Nephron (organoid): Measurements from ENCODE around the gene ELP4.

Experiments
- H3K27ac Mint-ChIP-seq, 3 experiments: 2 replicates each; pipeline ENCODE4 v1.8.0; 2020; ENCODE audit warnings: mixed read lengths in 3 of 3, mild to moderate bottlenecking in 2 of 3, moderate library complexity in 1 of 3
- H3K27me3 Mint-ChIP-seq: 2 replicates; pipeline ENCODE4 v1.8.0; 2021; ENCODE audit warnings: low read depth, mild to moderate bottlenecking, moderate library complexity, mixed read lengths
- H3K36me3 Mint-ChIP-seq: 2 replicates; pipeline ENCODE4 v1.8.0; 2020; ENCODE audit warnings: low read depth, mixed read lengths
- H3K4me1 Mint-ChIP-seq: 2 replicates; pipeline ENCODE4 v1.8.0; 2020; ENCODE audit warnings: mixed read lengths
- H3K4me3 Mint-ChIP-seq, 3 experiments: 2 replicates each; pipeline ENCODE4 v1.8.0; 2020; ENCODE audit warnings: mild to moderate bottlenecking in 3 of 3, mixed read lengths in 3 of 3, moderate library complexity in 2 of 3
- H3K9me3 Mint-ChIP-seq: 2 replicates; pipeline ENCODE4 v1.8.0; 2020; ENCODE audit warnings: mixed read lengths
- TF ChIP-seq, protein P1 (sequence below), 3 experiments: fragments of 200-600 bp; sonication (generic); IDR thresholded peaks; one replicate each; pipeline ENCODE4 v1.5.0; 2021; ENCODE audit warnings: antibody characterized with exemption in 3 of 3; ENCODE audit not compliant: unreplicated experiment in 3 of 3

Gene ELP4

DNA sequence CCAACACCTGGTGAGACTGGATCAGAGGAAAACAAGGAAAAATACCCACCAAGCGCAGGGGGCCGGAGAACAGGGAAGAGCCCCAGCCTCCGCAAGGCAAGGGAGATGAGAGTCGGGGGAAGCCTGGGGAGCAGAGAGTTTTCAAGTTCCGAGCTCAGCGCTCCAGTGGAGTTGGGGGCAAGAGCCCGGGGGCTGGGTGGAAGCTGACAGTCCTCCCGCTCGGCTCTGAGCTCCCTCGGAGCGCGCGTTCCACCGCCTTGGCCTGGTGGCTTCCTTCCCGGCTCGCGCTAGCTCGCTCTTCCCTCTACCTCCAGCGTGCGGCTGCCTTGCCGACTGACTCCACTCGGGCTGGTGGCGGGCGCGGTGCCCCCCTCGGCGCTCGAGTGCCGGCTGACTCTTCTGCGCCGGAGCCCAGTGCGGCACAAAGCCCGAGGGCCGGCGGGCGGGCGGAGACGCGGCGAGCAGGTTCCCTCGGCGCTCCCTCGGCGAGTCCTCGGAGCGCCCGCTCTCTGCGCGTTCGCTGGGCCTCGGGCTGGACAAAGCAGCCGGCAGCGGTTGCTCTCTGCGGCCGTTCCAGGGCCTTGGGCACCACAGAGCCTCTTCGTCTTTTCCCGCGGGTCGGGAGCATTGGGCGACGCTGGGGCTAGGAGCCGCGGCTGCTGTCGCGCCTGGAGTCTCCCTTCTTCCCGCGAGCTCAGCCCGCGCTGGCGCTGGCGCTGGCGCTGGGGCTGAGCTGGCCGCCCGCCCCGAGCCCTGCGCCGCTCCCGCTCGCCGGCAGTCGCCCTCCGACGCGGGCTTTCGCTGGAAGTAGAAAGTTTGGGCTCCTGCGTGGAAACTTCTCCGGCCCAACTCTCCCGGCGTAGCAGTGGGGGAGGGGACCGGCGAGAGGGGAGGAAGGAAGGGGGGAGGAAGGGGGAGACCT lies 300.6 kb downstream of the ELP4 start:
- H3K4me1 Mint-ChIP-seq = peaks cover 40% of the 10 kb centered on the region
- H3K36me3 Mint-ChIP-seq = no peaks in the 10 kb centered on the region
- H3K27ac Mint-ChIP-seq = no peak overlapping the region
- H3K9me3 Mint-ChIP-seq = peaks cover 7% of the 10 kb centered on the region
- TF ChIP-seq, protein P1, sequence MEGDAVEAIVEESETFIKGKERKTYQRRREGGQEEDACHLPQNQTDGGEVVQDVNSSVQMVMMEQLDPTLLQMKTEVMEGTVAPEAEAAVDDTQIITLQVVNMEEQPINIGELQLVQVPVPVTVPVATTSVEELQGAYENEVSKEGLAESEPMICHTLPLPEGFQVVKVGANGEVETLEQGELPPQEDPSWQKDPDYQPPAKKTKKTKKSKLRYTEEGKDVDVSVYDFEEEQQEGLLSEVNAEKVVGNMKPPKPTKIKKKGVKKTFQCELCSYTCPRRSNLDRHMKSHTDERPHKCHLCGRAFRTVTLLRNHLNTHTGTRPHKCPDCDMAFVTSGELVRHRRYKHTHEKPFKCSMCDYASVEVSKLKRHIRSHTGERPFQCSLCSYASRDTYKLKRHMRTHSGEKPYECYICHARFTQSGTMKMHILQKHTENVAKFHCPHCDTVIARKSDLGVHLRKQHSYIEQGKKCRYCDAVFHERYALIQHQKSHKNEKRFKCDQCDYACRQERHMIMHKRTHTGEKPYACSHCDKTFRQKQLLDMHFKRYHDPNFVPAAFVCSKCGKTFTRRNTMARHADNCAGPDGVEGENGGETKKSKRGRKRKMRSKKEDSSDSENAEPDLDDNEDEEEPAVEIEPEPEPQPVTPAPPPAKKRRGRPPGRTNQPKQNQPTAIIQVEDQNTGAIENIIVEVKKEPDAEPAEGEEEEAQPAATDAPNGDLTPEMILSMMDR (IDR thresholded peaks at IDR 0.05; ENCODE audit: unreplicated experiment in 3 of 3) = no peak
- H3K4me3 Mint-ChIP-seq = peak overlapping the region; percentile 69 to 78 (median 77)
- H3K27me3 Mint-ChIP-seq = peaks cover 99% of the 10 kb centered on the region

GRCh38 chr11:31810779-31811647 lies 301.4 kb downstream of the ELP4 start, which contains the start of gene PAX6:
PAX6 (minus strand) TSS chr11:31811322; CDS start chr11:31806411, 4,911 bp downstream.
- Mint-ChIP-seq H3K4me3 (peak within 1 kb of the TSS; percentile 73 to 78 (median 77)), H3K27me3 (peaks cover 99% of the 10 kb centered on the region), H3K4me1 (peaks cover 47% of the 10 kb centered on the region), H3K36me3 (no peaks in the 10 kb centered on the region), H3K9me3 (peaks cover 7% of the 10 kb centered on the region), H3K27ac (no peak within 1 kb of the TSS)
- TF ChIP-seq, protein P1 (IDR thresholded peaks at IDR 0.05; ENCODE audit: unreplicated experiment in 3 of 3) = no peak

DNA sequence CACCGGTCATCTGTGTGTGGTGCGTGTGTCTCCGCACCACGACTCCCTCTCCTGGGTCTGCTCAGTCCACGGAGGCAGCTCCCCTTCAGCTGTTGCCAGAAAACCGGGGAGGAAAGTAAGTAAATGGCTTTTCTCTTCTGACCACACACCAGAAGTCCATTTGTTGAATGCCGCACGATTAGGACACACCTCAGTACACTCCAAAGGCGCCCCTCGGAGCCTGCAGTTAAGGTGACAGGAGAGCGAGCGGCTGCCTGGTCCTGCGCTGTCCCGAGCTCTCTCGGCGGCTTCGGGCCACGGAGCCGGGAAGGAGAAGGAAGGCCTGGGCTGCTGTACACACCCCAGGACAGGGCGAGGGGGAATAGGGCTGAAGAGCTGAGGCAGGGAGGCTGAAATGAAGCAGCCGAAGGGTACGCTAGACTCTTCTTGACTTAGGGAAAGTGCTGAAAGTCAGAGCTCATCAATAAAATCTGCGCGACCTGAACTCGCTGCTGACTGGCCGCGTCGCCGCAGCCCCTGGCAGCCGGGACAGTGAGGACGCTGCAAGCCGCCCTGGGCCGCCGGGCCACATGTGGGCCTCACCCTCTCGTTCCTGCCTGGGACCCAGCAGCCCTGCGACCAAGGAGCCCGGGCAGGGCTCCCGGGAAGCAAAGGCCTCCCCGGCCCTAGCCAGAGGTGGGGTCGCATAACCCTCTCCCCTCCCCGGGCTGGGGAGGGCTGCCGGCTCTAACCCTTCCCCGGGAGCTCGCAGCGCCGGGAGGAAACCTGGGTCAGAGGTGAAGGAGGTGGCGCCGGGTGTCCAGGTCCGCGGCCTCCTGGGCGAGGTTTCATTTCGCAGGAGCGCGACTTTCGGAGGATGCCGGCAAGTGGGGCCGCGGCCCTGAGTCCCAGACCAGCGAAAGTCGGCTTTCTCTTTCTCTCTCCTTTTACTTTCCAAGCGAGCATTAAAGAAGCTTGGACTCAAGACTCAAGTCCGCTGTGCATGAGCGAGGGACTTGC lies 303.1 kb downstream of the ELP4 start:
- TF ChIP-seq, protein P1 (IDR thresholded peaks at IDR 0.05; ENCODE audit: unreplicated experiment in 3 of 3) = no peak
- Mint-ChIP-seq H3K27me3 (peaks cover 88% of the 10 kb centered on the region), H3K4me1 (peaks cover 48% of the 10 kb centered on the region), H3K9me3 (peaks cover 3% of the 10 kb centered on the region), H3K36me3 (no peaks in the 10 kb centered on the region), H3K4me3 (peak overlapping the region; percentile 73 to 75 (median 75)), H3K27ac (no peak overlapping the region)

DNA sequence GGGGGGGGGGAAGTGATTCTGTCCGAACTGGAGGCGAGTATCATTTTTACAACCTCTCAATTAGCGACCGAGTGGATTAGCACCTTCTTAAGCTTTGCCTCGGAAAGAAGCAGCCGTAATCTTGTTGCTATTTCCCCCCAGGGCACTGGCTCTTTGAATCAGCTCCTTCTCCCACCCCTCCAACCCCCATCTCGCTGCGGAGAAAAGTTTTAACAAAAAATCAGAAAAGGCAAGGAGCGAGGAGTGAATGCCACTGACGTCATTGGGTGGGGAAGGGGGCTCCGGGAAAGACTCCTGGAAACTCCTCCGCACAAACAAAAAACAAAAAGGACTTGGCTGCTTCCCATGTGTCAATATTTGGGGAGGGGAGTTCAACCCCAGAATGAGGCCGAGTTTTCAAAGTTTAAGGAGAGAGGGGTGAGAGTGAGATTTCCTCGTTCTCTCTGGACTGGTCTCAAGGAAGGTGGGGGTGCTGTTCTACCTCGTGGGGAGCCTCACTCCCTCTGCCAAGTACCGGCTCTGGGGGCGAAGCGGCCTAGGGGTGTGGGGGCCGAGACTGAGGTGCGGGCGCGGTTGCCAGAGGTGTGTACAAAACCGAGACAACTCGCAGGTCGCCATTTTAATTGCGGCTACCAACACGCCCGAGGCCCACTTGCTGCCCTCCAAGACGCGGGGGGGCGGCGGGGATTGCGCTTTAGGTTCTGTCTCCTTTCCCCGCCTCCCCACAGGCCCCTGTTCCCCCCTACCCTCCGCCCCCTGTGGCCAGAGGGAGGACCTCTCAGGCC lies 304.0 kb downstream of the ELP4 start:
- H3K4me3 Mint-ChIP-seq = peak overlapping the region in 2 of 3 experiments; percentile 38 to 44
- no peak overlapping the region for H3K27ac Mint-ChIP-seq
- H3K36me3 Mint-ChIP-seq = no peaks in the 10 kb centered on the region
- TF ChIP-seq, protein P1 (IDR thresholded peaks at IDR 0.05; ENCODE audit: unreplicated experiment in 3 of 3) = no peak
- H3K4me1 Mint-ChIP-seq = peaks cover 48% of the 10 kb centered on the region
- peaks cover 3% of the 10 kb centered on the region for H3K9me3 Mint-ChIP-seq
- peaks cover 79% of the 10 kb centered on the region for H3K27me3 Mint-ChIP-seq
